Measurements from ENCODE around the gene CYP1A2.
"Not testable (repeated sequence)": the region's sequence is repeated elsewhere in the genome, so short reads cannot be mapped to it uniquely, and the experiment has no call there.

CYP1A2 gene

GRCh38 chr15:74748322-74748946 is at the start of gene CYP1A2:
Gene CYP1A2, plus strand, starts transcription at chr15:74748845. Its CDS starts 894 bp downstream, at chr15:74749739.
- no peak for DNase-seq

DNA sequence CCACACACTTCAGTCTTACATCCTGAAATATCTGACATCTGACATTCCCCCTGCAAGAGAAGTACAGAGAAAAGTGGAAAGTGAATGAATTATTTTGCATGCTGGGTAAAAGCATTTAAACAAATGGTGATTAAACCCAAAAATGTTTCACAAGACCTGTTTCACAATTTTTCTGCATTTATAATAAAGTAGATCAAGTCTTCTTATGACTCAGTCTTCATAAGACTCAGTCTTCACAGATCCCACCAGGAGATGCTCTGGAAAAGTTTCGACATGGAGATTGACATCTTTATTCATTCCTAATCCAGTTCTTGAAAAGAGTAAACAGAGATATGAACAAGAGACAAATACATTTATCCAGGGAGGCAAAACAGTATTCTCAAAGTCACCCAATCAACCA is 39.6 kb upstream of the CYP1A2 start:
- no peak for DNase-seq

GRCh38 chr15:74709892-74710291 is 38.8 kb upstream of the CYP1A2 start:
- DNase-seq: no peak

DNA sequence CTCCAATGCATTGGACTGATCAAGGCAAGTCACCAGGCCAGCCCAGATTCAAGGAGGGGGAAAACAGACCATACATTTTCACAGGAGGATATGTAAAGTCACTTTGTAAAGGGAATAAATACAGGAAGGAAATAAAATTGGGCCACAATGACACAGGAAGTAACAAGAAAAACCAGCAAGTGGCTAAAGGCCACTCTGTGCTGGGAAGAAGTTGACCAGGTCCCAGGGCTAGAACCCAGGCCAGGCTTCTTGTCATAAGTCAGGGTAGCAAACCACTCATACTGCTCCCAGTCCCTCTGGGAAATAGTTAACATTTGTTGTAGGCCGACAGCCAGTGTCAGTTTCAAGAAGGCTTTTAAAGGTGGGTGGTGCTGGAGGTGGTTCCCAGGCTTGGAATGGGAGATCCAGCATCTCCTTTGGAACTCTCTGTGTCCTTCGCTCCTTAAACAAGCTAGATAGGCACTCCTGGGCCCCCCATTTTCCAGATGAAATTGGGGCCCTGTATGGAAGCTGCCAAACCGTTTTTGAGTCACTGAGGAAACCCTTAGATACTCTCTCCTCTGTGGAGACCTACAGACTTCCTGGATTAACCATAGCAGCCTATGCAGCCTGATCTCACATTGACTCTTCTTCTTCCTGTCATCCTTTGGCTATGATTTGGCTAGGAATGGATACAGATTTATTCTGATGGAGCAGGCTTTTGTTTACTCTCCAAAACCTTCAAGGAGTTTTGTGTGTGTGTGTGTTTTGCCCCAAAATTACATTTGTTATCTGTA is 38.1 kb upstream of the CYP1A2 start:
- no peak for DNase-seq

GRCh38 chr15:74712311-74712710 is 36.3 kb upstream of the CYP1A2 start:
- no peak for DNase-seq

DNA sequence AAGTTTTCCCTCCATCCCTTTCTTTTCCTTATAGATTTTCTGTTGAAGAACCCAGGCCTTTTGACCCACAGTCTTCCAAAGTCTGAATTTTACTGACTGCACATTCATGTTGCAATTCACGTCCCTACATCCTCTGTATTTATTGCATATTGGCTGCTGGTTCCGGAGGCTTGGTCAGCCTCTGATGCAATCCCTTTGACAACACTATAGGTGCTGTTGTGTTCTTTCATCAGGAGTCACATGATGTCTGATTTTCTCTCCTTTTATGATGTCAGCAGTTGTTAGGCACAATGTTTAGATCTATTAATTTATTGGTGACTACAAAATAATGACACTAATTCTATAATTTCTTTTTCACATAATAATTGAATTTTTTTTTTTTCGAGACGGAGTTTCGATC is 32.0 kb upstream of the CYP1A2 start:
- no peak for DNase-seq

DNA sequence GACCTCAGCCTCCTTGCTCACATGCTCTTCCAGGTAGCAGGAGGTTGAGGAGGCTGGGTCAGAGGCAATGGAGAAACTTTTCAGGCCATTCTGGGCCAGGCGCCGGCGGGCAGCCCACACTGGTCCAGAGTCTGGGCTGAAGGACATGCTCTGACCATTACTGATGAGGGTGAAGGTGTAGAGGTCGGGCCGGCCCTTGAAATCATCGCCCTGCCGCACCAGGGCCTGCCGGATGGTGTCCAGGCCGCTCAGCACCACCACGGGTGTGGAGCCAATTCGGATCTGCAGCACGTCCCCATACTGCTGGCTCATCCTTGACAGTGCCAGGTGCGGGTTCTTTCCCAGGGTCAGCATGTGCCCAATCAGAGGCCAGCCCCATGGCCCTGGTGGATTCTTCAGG is 26.1 kb upstream of the CYP1A2 start:
- no peak for DNase-seq

DNA sequence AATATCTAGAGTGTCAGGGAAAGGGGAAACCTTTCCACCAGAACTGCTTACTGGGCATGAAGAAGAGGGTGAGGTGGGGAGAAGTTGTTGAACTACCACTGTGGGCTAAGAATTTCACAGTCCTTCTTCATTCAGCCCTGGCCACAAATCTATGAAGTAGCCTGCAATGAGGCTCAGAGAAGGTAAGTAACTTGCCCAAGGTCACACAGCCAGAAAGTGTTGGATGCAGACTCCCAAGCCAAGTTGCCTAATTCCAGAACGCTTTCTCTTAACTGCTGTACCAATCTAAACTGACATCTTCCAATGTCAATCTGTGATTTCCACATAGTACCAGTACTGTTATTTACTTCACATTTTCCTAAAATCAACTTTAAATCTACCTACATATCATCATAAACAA is 25.5 kb upstream of the CYP1A2 start:
- no peak for DNase-seq

GRCh38 chr15:74723754-74724334 is 24.8 kb upstream of the CYP1A2 start:
- no peak for DNase-seq

- no peak for DNase-seq
These were observed 23.9 kb upstream of the CYP1A2 start for GRCh38 chr15:74724570-74725224.

DNA sequence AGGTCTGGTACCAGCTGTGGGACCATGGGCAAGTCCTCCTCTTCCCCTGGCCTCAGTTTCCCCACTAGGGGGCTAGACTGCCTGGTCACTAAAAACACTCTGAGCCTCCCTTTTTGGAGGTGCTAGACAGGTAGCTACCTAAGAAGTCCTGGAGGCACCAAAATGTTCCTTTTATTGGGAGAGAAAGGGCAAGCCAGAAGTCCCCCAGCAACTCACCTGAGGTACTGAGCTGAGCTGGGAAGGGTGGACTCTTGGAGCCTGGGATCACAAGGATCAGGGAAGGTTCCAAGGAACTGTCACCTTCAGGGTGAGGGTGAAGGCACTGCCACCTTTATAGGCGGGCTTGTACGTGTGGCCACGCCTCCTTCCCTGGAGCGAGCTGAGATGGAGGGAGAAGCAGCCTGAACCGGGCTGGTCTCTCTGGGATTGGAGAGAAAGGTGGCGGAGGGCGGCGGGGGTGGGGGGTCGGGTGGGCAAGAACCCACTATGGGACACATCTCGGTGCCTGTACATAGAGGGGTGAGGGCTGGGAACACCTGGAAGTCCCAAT is 23.3 kb upstream of the CYP1A2 start, which contains the start of gene CYP1A1:
Gene CYP1A1, minus strand, starts transcription at position 304 of the 550 bp plus-strand sequence. CDS start 2,431 bp downstream, outside the sequence.
- DNase-seq: peak; percentile 11

- DNase-seq: peak; percentile 31
These were observed 22.5 kb upstream of the CYP1A2 start for GRCh38 chr15:74725845-74726773.

- DNase-seq: no peak
These were observed 21.9 kb upstream of the CYP1A2 start for GRCh38 chr15:74726774-74727164.

DNA sequence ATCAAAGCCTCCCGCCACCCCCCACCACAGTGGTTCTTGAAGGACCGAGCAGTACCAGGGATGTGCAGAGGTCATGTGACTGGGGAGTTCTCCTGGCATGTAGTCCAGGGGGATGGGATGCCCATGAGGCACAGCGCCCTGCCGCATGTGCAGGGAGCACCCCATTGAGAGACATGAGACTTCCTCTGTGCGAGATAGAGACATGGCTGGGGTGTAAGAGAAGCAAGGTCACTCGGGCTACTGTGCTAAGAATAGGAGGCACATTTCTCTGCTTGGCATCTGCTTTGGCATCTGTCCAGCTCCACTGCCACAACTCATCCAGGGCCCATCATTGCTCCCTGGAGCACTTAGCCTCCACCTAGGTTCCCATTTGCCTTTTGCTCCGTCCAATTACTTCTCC is 20.9 kb upstream of the CYP1A2 start:
- DNase-seq: no peak

GRCh38 chr15:74728699-74729098 is 19.9 kb upstream of the CYP1A2 start:
- DNase-seq: not testable (repeated sequence)

GRCh38 chr15:74729372-74729771 is 19.3 kb upstream of the CYP1A2 start:
- not testable (repeated sequence) for DNase-seq

DNA sequence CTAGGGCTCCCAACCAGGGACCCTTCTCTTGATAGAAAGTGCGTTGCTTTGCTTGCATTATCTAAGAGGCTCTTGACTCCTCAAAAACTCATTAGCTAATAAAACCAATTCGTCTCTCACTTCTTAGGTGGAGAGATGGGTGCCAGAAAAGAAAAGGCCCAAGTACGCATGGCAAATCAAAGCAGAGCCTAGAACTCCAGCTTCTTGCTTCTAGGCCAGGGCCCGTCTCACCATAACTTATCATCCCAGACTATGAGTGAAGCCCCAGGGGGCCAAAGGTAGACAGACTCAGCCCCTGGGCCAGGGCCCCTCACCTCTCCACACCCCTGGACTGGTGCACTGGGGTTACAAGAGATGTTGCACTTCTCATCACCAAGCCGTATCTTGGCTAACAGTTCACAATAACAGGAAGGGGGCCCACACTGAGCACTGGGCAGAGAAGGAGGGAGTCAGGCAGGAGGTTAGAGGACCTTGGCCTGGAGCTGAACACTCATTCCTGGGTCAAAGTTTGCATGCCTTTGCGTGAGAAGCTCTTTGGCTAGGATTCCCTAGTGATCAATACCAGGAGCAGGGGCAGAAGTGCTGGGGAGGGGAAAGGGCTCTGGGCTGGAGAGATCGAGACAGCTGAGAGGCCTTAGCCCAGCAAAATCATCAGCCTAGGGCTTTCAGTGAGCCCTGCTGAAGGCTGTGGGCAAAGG is 17.9 kb upstream of the CYP1A2 start:
- no peak for DNase-seq

DNA sequence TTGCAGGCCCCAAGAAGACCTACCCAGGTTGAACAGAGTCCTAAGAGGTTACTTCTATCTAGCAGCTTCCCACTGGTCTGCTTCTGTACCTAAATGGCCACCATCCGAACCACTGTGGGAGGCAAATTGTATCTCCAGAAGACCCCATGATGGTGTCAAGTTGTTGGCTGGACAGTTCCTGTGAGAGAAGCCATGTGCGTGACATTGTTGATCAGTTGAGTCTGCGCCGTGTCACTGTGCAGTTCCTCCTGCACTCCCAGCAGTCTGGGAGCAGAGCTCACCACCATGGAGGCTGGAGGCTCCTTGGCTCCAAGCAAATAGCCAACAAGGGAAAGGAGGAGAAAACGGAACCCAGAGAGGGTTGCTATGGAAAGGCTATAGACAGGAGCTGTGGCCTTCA is 15.8 kb upstream of the CYP1A2 start:
- no peak for DNase-seq

- DNase-seq: no peak
These were observed 15.4 kb upstream of the CYP1A2 start for GRCh38 chr15:74733269-74733668.

GRCh38 chr15:74735305-74735704 is 13.3 kb upstream of the CYP1A2 start:
- no peak for DNase-seq

- not testable (repeated sequence) for DNase-seq
These were observed 10.4 kb upstream of the CYP1A2 start for GRCh38 chr15:74738239-74738638.

All from activated T-cell treated with anti-CD3 and anti-CD28 coated beads for 4 hours (primary cell).